Measurements from ENCODE around the gene LTV1. TPM values are rescaled to one million over a fixed set of nuclear protein-coding genes. Genes with fewer than 3 reads are reported as not detected.

Gene LTV1
- total and polyA plus RNA-seq, 2 of the 8 experiments (the other 6 are each of a cell fraction or from before 2014, with no cell fraction given) = 8.0 to 46.9 TPM

- no peak overlapping the region for H3K27ac ChIP-seq (ENCODE audit: low read depth, low read length)
- H4K8ac ChIP-seq (ENCODE audit: extremely low read depth, insufficient read depth, low read length) = no peak overlapping the region
- no peak for DNase-seq (ENCODE audit: low read depth in 1 of 2, low spot score in 2 of 2)
- H3K14ac ChIP-seq (ENCODE audit: insufficient read length) = no peak overlapping the region
- H3K4me3 ChIP-seq (ENCODE audit: extremely low read depth in 1 of 4, insufficient read depth in 2 of 4, low read depth in 3 of 4, low read length in 4 of 4) = no peak overlapping the region
- no peak overlapping the region for H3K18ac ChIP-seq (ENCODE audit: extremely low read depth, low read length)
- no peak overlapping the region for H2BK12ac ChIP-seq (ENCODE audit: low read depth, low read length)
- no peak overlapping the region for H3K23ac ChIP-seq (ENCODE audit: insufficient read length)
- no peak overlapping the region for H4K5ac ChIP-seq (ENCODE audit: insufficient read length, low read depth, low read length)
- no peak overlapping the region for H3K4ac ChIP-seq (replicated peaks; ENCODE audit: insufficient read length, low read depth, low read length)
- no peaks in the 10 kb centered on the region for H3K9me3 ChIP-seq (ENCODE audit: insufficient read depth in 2 of 2, low read depth in 1 of 2, low read length in 1 of 2)
- H4K91ac ChIP-seq (replicated peaks; ENCODE audit: insufficient read length, low read length) = no peak overlapping the region
- no peak overlapping the region for H2AK5ac ChIP-seq (ENCODE audit: low read depth, low read length)
- no peaks in the 10 kb centered on the region for H3K79me2 ChIP-seq (ENCODE audit: control insufficient read depth in 1 of 2, insufficient read depth in 2 of 2, low read length in 2 of 2)
- H2AFZ ChIP-seq (ENCODE audit: low read length) = no peak overlapping the region
- H3K56ac ChIP-seq (replicated peaks; ENCODE audit: insufficient read length, low read depth, low read length) = no peak overlapping the region
- FAIRE-seq = no peak
- H3K23me2 ChIP-seq (ENCODE audit: low read depth, low read length) = no peaks in the 10 kb centered on the region
- no peak overlapping the region for H3K4me2 ChIP-seq (ENCODE audit: insufficient read depth in 1 of 2, low read depth in 2 of 2, low read length in 2 of 2)
- H2BK120ac ChIP-seq (replicated peaks; ENCODE audit: low read depth, low read length) = no peak overlapping the region
- H3K9ac ChIP-seq (replicated peaks in 1 of 4; ENCODE audit: extremely low read depth in 1 of 4, low read depth in 3 of 4, low read length in 3 of 4) = no peak overlapping the region
- ChIA-PET CTCF (ENCODE audit: partially characterized antibody) (interaction anchor here (1.3 kb wide), 1 partner anchor 21 kb away, joined by 3 read pairs; no protein-coding TSS in a partner anchor), POLR2A (ENCODE audit: partially characterized antibody) (interaction anchor here (0.9 to 1.4 kb wide), 3 partner anchors 13 to 44 kb away, joined by 3 read pairs; no protein-coding TSS in a partner anchor)
- H4K20me1 ChIP-seq (replicated peaks in 1 of 2; ENCODE audit: control insufficient read depth in 1 of 2, insufficient read depth in 2 of 2, low read length in 2 of 2) = no peaks in the 10 kb centered on the region
- H2BK5ac ChIP-seq (ENCODE audit: low read depth, low read length) = no peak overlapping the region
- TF ChIP-seq PHF8 (conservative IDR thresholded peaks at IDR 0.05; ENCODE audit: low read depth, low read length) (no peak), POLR2AphosphoS5 (IDR thresholded peaks at IDR 0.05; ENCODE audit: low read depth, low read length) (no peak), EP300 (IDR thresholded peaks at IDR 0.05; ENCODE audit: borderline replicate concordance in 1 of 2, low read depth in 2 of 2, low read length in 2 of 2) (no peak), TBP (IDR thresholded peaks at IDR 0.05; ENCODE audit: low read depth, low read length) (no peak), TEAD4 (IDR thresholded peaks at IDR 0.05; ENCODE audit: low read depth, low read length) (no peak), KDM1A (IDR thresholded peaks at IDR 0.05; ENCODE audit: borderline replicate concordance, low read length) (no peak), TAF7 (optimal IDR thresholded peaks at IDR 0.05; ENCODE audit: borderline replicate concordance, low read depth, low read length) (no peak), NRF1 (IDR thresholded peaks at IDR 0.05; ENCODE audit: low read depth, low read length) (no peak), RBBP5 (IDR thresholded peaks at IDR 0.05; ENCODE audit: borderline replicate concordance, low read depth, low read length) (no peak), EGR1 (IDR thresholded peaks at IDR 0.05; ENCODE audit: borderline replicate concordance, low read depth, low read length) (no peak), BRCA1 (IDR thresholded peaks at IDR 0.05; ENCODE audit: low read depth, low read length) (no peak), GTF2F1 (IDR thresholded peaks at IDR 0.05; ENCODE audit: borderline replicate concordance, low read depth, low read length) (no peak), FOSL1 (IDR thresholded peaks at IDR 0.05; ENCODE audit: insufficient read depth, low read depth, low read length) (no peak)
- H3K4me1 ChIP-seq (replicated peaks in 1 of 4; ENCODE audit: control insufficient read depth in 3 of 4, insufficient read depth in 4 of 4, low read length in 3 of 4) = no peaks in the 10 kb centered on the region
- H2BK15ac ChIP-seq (ENCODE audit: low read length) = no peak overlapping the region
- no peak overlapping the region for H2BK20ac ChIP-seq (ENCODE audit: low read length)
- H3K79me1 ChIP-seq (ENCODE audit: low read depth, low read length) = no peaks in the 10 kb centered on the region
- H3K36me3 ChIP-seq (ENCODE audit: control insufficient read depth in 2 of 4, insufficient read depth in 4 of 4, low read length in 3 of 4) = peaks cover 0 to 21% (median 1%) of the 10 kb centered on the region in 4 experiments; a peak in 3 of 8 replicates
- no peaks in the 10 kb centered on the region for H3K27me3 ChIP-seq (replicated peaks in 1 of 4; ENCODE audit: control insufficient read depth in 3 of 4, extremely low read depth in 1 of 4, insufficient read depth in 3 of 4, low read length in 3 of 4)
- WGBS, 2 experiments (ENCODE audit: extremely low coverage in 1 of 2, insufficient coverage in 1 of 2, insufficient read length in 1 of 2, insufficient replicate concordance in 2 of 2, low coverage in 1 of 2, low lambda C conversion rate in 2 of 2, missing lambda C conversion rate in 1 of 2) = 89% methylated on average over 6 of the region's 6 CpGs; no CpG with 5 or more reads in 1 of the 2 experiments
Measured at GRCh38 chr6:143821359-143821758, 21.8 kb upstream of the LTV1 start.

Measured in H1 (cell line).